WTC11 (cell line): ENCODE data around the gene HIC1. TPM values are rescaled to one million over a fixed set of nuclear protein-coding genes. Genes with fewer than 3 reads are reported as not detected.

Experiments used
- ATAC-seq: fragments of 200-7000 bp; cut with Tn5 transposase; 2 replicates; pipeline ENCODE4 v1.10.0; 2021; ENCODE audit warnings: mild to moderate bottlenecking, moderate library complexity
- CTCF ChIA-PET: fragments of 300-600 bp; sonication (Branson Sonifier 250); formaldehyde crosslinking; loops from one replicate; lab custom pipeline; 2021; ENCODE audit warnings: antibody characterized with exemption; lab: Charles Lee
- POLR2A ChIA-PET: fragments of 350-600 bp; sonication (Branson Sonifier 250); formaldehyde crosslinking; loops from one replicate; lab custom pipeline; 2021; ENCODE audit warnings: antibody characterized with exemption; lab: Charles Lee
- DNase-seq: peaks from one replicate; pipeline ENCODE4 v3.0.0; 2021; ENCODE audit warnings: low spot score
- H3K27ac Mint-ChIP-seq: 2 replicates; pipeline ENCODE4 v1.8.0; 2021; ENCODE audit warnings: mixed read lengths
- H3K27me3 Mint-ChIP-seq: 2 replicates; pipeline ENCODE4 v1.8.0; 2021; ENCODE audit warnings: low read depth, mild to moderate bottlenecking, moderate library complexity, mixed read lengths
- H3K36me3 Mint-ChIP-seq: 2 replicates; pipeline ENCODE4 v1.8.0; 2021; ENCODE audit warnings: mixed read lengths
- H3K4me1 Mint-ChIP-seq: 2 replicates; pipeline ENCODE4 v1.8.0; 2022; ENCODE audit warnings: mixed read lengths
- H3K4me3 Mint-ChIP-seq: 2 replicates; pipeline ENCODE4 v1.8.0; 2021; ENCODE audit warnings: mild to moderate bottlenecking, moderate library complexity, mixed read lengths
- H3K9me3 Mint-ChIP-seq: 2 replicates; pipeline ENCODE4 v1.8.0; 2021; ENCODE audit warnings: mixed read lengths
- ATF3 ChIP-seq: sonication (generic); formaldehyde crosslinking; conservative IDR thresholded peaks from 2 replicates; pipeline ENCODE4 v1.8.1; 2022; ENCODE audit warnings: mild to moderate bottlenecking, missing genetic modification reagents
- ATF6 ChIP-seq: sonication (generic); formaldehyde crosslinking; IDR thresholded peaks from 2 replicates; pipeline ENCODE4 v1.8.1; 2023; ENCODE audit warnings: mild to moderate bottlenecking, missing genetic modification reagents
- CREM ChIP-seq: sonication (generic); formaldehyde crosslinking; IDR thresholded peaks from 2 replicates; pipeline ENCODE4 v1.8.1; 2022; ENCODE audit warnings: mild to moderate bottlenecking, missing genetic modification reagents, moderate library complexity
- E2F1 ChIP-seq: sonication (generic); formaldehyde crosslinking; IDR thresholded peaks from 2 replicates; pipeline ENCODE4 v1.8.0; 2022; ENCODE audit warnings: mild to moderate bottlenecking, missing genetic modification reagents
- ELF4 ChIP-seq: sonication (generic); formaldehyde crosslinking; IDR thresholded peaks from 2 replicates; pipeline ENCODE4 v1.8.1; 2022; ENCODE audit warnings: low read depth, mild to moderate bottlenecking, moderate library complexity, missing genetic modification reagents
- ETV6 ChIP-seq: sonication (generic); formaldehyde crosslinking; IDR thresholded peaks from 2 replicates; pipeline ENCODE4 v1.8.1; 2022; ENCODE audit warnings: mild to moderate bottlenecking, missing genetic modification reagents
- FOXJ3 ChIP-seq: sonication (generic); formaldehyde crosslinking; IDR thresholded peaks from 2 replicates; pipeline ENCODE4 v1.9.0; 2021; ENCODE audit warnings: missing genetic modification reagents, mild to moderate bottlenecking, borderline replicate concordance
- GABPB1 ChIP-seq: sonication (generic); formaldehyde crosslinking; IDR thresholded peaks from 2 replicates; pipeline ENCODE4 v1.8.1; 2023; ENCODE audit warnings: mild to moderate bottlenecking, missing genetic modification reagents
- JAZF1 ChIP-seq: fragments of 250-450 bp; sonication (Bioruptor Pico); IDR thresholded peaks from 2 replicates; pipeline ENCODE4 v1.9.0; 2021; ENCODE audit warnings: moderate library complexity, mild to moderate bottlenecking, inconsistent platforms
- NFATC4 ChIP-seq: fragments of 250-450 bp; sonication (Bioruptor Pico); IDR thresholded peaks from 2 replicates; pipeline ENCODE4 v1.9.0; 2021; ENCODE audit warnings: mild to moderate bottlenecking
- PRDM15 ChIP-seq: sonication (generic); formaldehyde crosslinking; IDR thresholded peaks from 2 replicates; pipeline ENCODE4 v1.8.0; 2022; ENCODE audit warnings: missing genetic modification reagents
- PREB ChIP-seq: sonication (generic); formaldehyde crosslinking; IDR thresholded peaks from 2 replicates; pipeline ENCODE4 v1.8.1; 2022; ENCODE audit warnings: mild to moderate bottlenecking, missing genetic modification reagents, moderate library complexity, borderline replicate concordance
- SMAD4 ChIP-seq: sonication (generic); formaldehyde crosslinking; IDR thresholded peaks from 2 replicates; pipeline ENCODE4 v1.8.0; 2022; ENCODE audit warnings: mild to moderate bottlenecking, missing genetic modification reagents
- TCF7 ChIP-seq: sonication (generic); formaldehyde crosslinking; IDR thresholded peaks from 2 replicates; pipeline ENCODE4 v1.8.0; 2022; ENCODE audit warnings: mild to moderate bottlenecking, low read depth, missing genetic modification reagents, moderate library complexity
- ZNF121 ChIP-seq: sonication (generic); formaldehyde crosslinking; IDR thresholded peaks from 2 replicates; pipeline ENCODE4 v1.8.0; 2023; ENCODE audit warnings: missing genetic modification reagents
- ZNF423 ChIP-seq: fragments of 250-450 bp; sonication (Bioruptor Pico); IDR thresholded peaks from 2 replicates; pipeline ENCODE4 v2.1.2; 2022; ENCODE audit warnings: mild to moderate bottlenecking, moderate library complexity
- ZNF532 ChIP-seq: fragments of 250-450 bp; sonication (Bioruptor Pico); IDR thresholded peaks from 2 replicates; pipeline ENCODE4 v1.9.0; 2021; ENCODE audit warnings: mild to moderate bottlenecking, borderline replicate concordance
- ZSCAN18 ChIP-seq: fragments of 250-450 bp; sonication (Bioruptor Pico); IDR thresholded peaks from 2 replicates; pipeline ENCODE4 v2.1.2; 2022; ENCODE audit warnings: mild to moderate bottlenecking, moderate library complexity
- total RNA-seq: library from RNA; stranded (reverse); gene quantifications from 3 replicates; pipeline ENCODE4 v1.2.3, GENCODE V29; 2021

The HIC1 gene
- total RNA-seq, 1 experiment from 2014 or later, result 0.37 TPM

GRCh38 chr17:2093349-2093748 lies 38.4 kb downstream of the HIC1 start:
- POLR2A ChIA-PET, result no interaction called here

GRCh38 chr17:2094891-2095535 lies 40.1 kb downstream of the HIC1 start:
- DNase-seq, result peak; percentile 35
- no peak overlapping the region for H3K4me3 Mint-ChIP-seq
- peak; percentile 46 for ATAC-seq

More at GRCh38 chr17:2093349-2093748, 38.4 kb downstream of the HIC1 start:
- peaks cover 45% of the 10 kb centered on the region for H3K4me1 Mint-ChIP-seq
- H3K9me3 Mint-ChIP-seq, result no peaks in the 10 kb centered on the region
- H3K36me3 Mint-ChIP-seq, result no peaks in the 10 kb centered on the region
- no peak overlapping the region for H3K27ac Mint-ChIP-seq
- ATAC-seq (no peak), DNase-seq (no peak)
- no peak overlapping the region for H3K4me3 Mint-ChIP-seq
- CTCF ChIA-PET, result interaction anchor here (0.6 to 3.6 kb wide), 11 partner anchors 11 to 372 kb away, joined by 3 to 32 read pairs (median 6); partner anchors contain the start of gene HIC1
- TF ChIP-seq ZSCAN18 (no peak), ETV6 (no peak), ATF3 (CRISPR knock-in tag) (no peak), TCF7 (CRISPR knock-in tag) (no peak), NFATC4 (CRISPR knock-in tag) (no peak), ZNF121 (CRISPR knock-in tag) (no peak), ATF6 (CRISPR knock-in tag) (no peak)
- H3K27me3 Mint-ChIP-seq, result no peaks in the 10 kb centered on the region

GRCh38 chr17:2095536-2095910 lies 40.6 kb downstream of the HIC1 start:
- H3K9me3 Mint-ChIP-seq, result no peaks in the 10 kb centered on the region
- POLR2A ChIA-PET, result no interaction called here
- CTCF ChIA-PET, result interaction anchor here (0.5 to 3.6 kb wide), 22 partner anchors 8 to 287 kb away, joined by 3 to 32 read pairs (median 4); partner anchors contain the start of gene HIC1
- peak overlapping the region; percentile 77 for H3K27ac Mint-ChIP-seq
- peaks cover 25% of the 10 kb centered on the region for H3K4me1 Mint-ChIP-seq
- ATAC-seq, result peak; percentile 9
- H3K27me3 Mint-ChIP-seq, result no peaks in the 10 kb centered on the region
- H3K36me3 Mint-ChIP-seq, result no peaks in the 10 kb centered on the region
- no peak for DNase-seq
- no peak overlapping the region for H3K4me3 Mint-ChIP-seq
- no peak for TF ChIP-seq CREM
- no peak for TF ChIP-seq ELF4
- no peak for TF ChIP-seq ZNF423 (CRISPR knock-in tag)
- TF ChIP-seq PRDM15, result no peak
- TF ChIP-seq E2F1 (CRISPR knock-in tag), result no peak
- TF ChIP-seq ZNF532, result no peak
- TF ChIP-seq JAZF1, result no peak
- no peak for TF ChIP-seq SMAD4
- no peak for TF ChIP-seq PREB

More at GRCh38 chr17:2094891-2095535, 40.1 kb downstream of the HIC1 start:
- ChIA-PET POLR2A (no interaction called here), CTCF (interaction anchor here (0.5 to 3.6 kb wide), 28 partner anchors 9 to 288 kb away, joined by 3 to 32 read pairs (median 4); partner anchors contain the start of gene HIC1)
- peaks cover 30% of the 10 kb centered on the region for H3K4me1 Mint-ChIP-seq
- H3K27me3 Mint-ChIP-seq, result no peaks in the 10 kb centered on the region
- peak overlapping the region; percentile 77 for H3K27ac Mint-ChIP-seq
- no peaks in the 10 kb centered on the region for H3K9me3 Mint-ChIP-seq
- TF ChIP-seq FOXJ3 (CRISPR knock-in tag), result no peak
- TF ChIP-seq GABPB1 (CRISPR knock-in tag), result peak; percentile 27; the same call in 1 of the 2 replicates
- H3K36me3 Mint-ChIP-seq, result no peaks in the 10 kb centered on the region
